Adrenal gland (tissue), 12 donors: ENCODE data around the gene CEP192. TPM values are rescaled to one million over a fixed set of nuclear protein-coding genes. Genes with fewer than 3 reads are reported as not detected.

Experiments used
- DNase-seq, 7 donors: peaks; one replicate each; pipeline ENCODE4 v3.0.0-alpha.2; 2019 to 2020
- H3K27ac ChIP-seq, 5 donors: fragments of 200-600 bp; sonication (generic) in 4 of 5; 1 replicate in 3 of 5; 2 replicates in 2 of 5; pipeline versions ENCODE4 v1.5.1 to v1.8.0; 2016 to 2020; ENCODE audit warnings: mild to moderate bottlenecking in 1 of 5
- H3K27me3 ChIP-seq: fragments of 200-600 bp; 2 replicates; pipeline ENCODE4 v1.8.0; 2021
- H3K36me3 ChIP-seq, 2 donors: fragments of 200-600 bp; replicated peaks in 1 of 2; 1 replicate in 1 of 2; 2 replicates in 1 of 2; pipeline versions ENCODE4 v1.5.1 to v1.8.0; 2018 to 2022
- H3K4me1 ChIP-seq, 2 donors: fragments of 200-600 bp; replicated peaks in 1 of 2; 1 replicate in 1 of 2; 2 replicates in 1 of 2; pipeline versions ENCODE4 v1.5.1 to v1.8.0; 2018 to 2021
- H3K4me3 ChIP-seq, 4 donors: fragments of 200-600 bp; sonication (generic) in 3 of 4; one replicate each; pipeline ENCODE4 v1.5.1; 2016 to 2018
- H3K9me3 ChIP-seq, 3 donors: fragments of 200-600 bp; sonication (generic) in 1 of 3; replicated peaks in 1 of 3; 1 replicate in 2 of 3; 2 replicates in 1 of 3; pipeline versions ENCODE4 v1.5.1 to v1.8.0; 2016 to 2021
- POLR2A ChIP-seq, 2 donors: fragments of 450-650 bp; IDR thresholded peaks; one replicate each; pipeline ENCODE4 v1.6.1; 2017; ENCODE audit warnings: antibody characterized with exemption in 2 of 2, mild to moderate bottlenecking in 2 of 2, moderate library complexity in 1 of 2
- WGBS, 4 donors: extraction: QIAGEN DNeasy Blood & Tissue Kit in 2 of 4; methylation state at CpG; one replicate each; pipeline versions ENCODE4 v1.1.5 to v1.1.7; 2013 to 2017; 5-methylcytosine and 5-hydroxymethylcytosine counted together
- intact Hi-C, 2 donors: fragments of 100-400 bp; cut with DNase I; formaldehyde crosslinking; loops; one replicate each; pipeline versions ENCODE4 v1.14.1 to v1.15.0; 2022 to 2023
- polyA plus RNA-seq, 3 donors: library from polyadenylated mRNA; stranded (reverse); fragments of 200-250 nt in 2 of 3; fragments of 350-450 nt in 1 of 3; fragmentation: Illumina TruSeq in 1 of 3; extraction: RNeasy Lipid Tissue Mini Kit (QIAGEN cat#74804) in 1 of 3; gene quantifications; one replicate each; pipeline ENCODE4 v1.2.3, GENCODE V29; 2013 to 2014
- total RNA-seq, 9 donors: library from RNA; depleted of rRNA in 4 of 9; stranded (reverse); fragments of >200 nt in 4 of 9; fragments of 120-200 nt in 1 of 9; fragmentation: NEBNext Ultra II Directional in 1 of 9; extraction: Animal tissue kit (Norgen Biotek cat#: 25700) in 1 of 9; gene quantifications; one replicate each; pipeline versions ENCODE4 v1.1.0 to v1.2.4, GENCODE V29; 2013 to 2023
- TF ChIP-seq, protein P1 (sequence below), 6 experiments: fragments of 450-650 bp in 4 of 6; fragments of 200-600 bp in 2 of 6; sonication (generic) in 1 of 6; IDR thresholded peaks; 1 replicate in 5 of 6; 2 replicates in 1 of 6; pipeline versions ENCODE4 v1.5.1 to v1.8.0; 2016 to 2021; ENCODE audit warnings: antibody characterized with exemption in 6 of 6, mild to moderate bottlenecking in 2 of 6, moderate library complexity in 1 of 6
- donor health status: healthy with polysubstance abuse.
- donor health status: Bipolar disorder and iron deficiency.
- donor health status: DM: yes; HTN: yes; CAD: no.
- donor health status: DM: no; HTN: no; CAD: no.
- donor health status: DM: no; HTN: no; CAD: no.
- donor health status: DM: yes; HTN: yes; CAD: no.

CEP192 gene
- total and polyA plus RNA-seq, 12 donors = 7.5 to 36.8 (median 16.3) TPM

DNA sequence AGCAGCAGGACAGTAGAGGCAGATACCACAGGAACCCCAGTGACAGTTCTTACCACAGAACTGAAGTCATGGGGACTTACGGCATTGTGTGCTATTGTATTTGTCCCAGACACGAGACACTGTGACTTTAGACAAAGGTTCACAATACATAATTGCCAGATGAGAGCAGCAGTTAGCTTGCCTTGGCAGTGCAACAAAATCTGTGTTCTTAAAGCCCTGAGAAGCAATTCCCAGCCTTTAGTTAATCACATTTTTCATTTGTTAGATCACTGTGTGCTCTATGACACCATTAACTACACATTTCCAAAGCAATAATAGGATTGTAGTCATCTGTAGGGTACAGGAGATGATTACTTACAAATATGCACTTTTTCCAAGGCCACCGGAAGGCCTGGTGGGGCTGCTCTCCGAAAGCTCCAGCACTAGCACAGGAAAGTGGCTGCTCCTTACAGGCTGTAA is 129.8 kb downstream of the CEP192 start:
- Histone ChIP-seq H3K27me3 (no peaks in the 10 kb centered on the region), H3K27ac (no peak overlapping the region), H3K4me3 (no peak overlapping the region), H3K9me3 (no peaks in the 10 kb centered on the region), H3K4me1 (no peaks in the 10 kb centered on the region), H3K36me3 (peaks cover 0 to 7% of the 10 kb centered on the region in 2 donors)
- no peak for TF ChIP-seq POLR2A (IDR thresholded peaks at IDR 0.05)
- TF ChIP-seq, protein P1, sequence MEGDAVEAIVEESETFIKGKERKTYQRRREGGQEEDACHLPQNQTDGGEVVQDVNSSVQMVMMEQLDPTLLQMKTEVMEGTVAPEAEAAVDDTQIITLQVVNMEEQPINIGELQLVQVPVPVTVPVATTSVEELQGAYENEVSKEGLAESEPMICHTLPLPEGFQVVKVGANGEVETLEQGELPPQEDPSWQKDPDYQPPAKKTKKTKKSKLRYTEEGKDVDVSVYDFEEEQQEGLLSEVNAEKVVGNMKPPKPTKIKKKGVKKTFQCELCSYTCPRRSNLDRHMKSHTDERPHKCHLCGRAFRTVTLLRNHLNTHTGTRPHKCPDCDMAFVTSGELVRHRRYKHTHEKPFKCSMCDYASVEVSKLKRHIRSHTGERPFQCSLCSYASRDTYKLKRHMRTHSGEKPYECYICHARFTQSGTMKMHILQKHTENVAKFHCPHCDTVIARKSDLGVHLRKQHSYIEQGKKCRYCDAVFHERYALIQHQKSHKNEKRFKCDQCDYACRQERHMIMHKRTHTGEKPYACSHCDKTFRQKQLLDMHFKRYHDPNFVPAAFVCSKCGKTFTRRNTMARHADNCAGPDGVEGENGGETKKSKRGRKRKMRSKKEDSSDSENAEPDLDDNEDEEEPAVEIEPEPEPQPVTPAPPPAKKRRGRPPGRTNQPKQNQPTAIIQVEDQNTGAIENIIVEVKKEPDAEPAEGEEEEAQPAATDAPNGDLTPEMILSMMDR (IDR thresholded peaks at IDR 0.05) = no peak
- no peak for DNase-seq
- WGBS, 4 donors = 71 to 92% (median 81%) methylated on average over 4 of the region's 4 CpGs
- intact Hi-C loops = loop anchor here in 1 of 2 donors (5.0 to 10.0 kb wide), 2 partner anchors 84 to 511 kb away; no protein-coding TSS in a partner anchor

DNA sequence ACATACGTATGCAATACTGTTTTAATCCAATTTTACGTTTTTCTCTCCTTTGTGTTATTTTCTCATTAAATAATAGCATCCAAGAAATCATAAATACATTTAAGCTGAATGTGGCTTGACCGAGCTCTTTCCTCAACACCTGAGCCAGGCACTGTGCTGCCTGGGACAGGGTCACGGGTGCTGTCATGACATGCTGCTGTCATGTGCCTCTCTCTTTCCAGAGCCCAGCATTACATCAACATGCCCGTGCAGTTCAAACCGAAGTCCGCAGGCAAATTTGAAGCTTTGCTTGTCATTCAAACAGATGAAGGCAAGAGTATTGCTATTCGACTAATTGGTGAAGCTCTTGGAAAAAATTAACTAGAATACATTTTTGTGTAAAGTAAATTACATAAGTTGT is 133.2 kb downstream of the CEP192 start:
- intact Hi-C loops = loop anchor here in 1 of 2 donors (5.0 to 10.0 kb wide), 2 partner anchors 80 to 508 kb away; no protein-coding TSS in a partner anchor

DNA sequence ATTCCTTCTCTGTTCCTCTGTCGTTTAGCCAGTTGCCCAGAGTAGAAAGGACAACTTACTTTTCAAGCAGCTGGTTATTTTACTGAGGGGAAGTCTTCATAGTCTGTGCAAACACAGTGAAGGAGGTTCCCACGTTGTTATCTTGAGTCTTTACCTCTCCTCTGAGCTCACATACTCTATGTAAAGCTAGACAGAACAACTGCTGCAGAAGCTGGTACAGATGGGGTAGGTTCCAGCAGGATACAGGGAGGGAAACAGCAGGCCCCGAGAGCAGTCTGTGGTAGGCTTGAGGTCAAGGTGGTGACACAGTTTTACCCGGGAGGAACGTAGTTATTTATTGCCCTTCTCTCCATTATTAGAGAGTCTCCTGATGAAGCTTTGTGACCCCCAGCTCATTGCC is 134.0 kb downstream of the CEP192 start:
- intact Hi-C loops = loop anchor here in 1 of 2 donors (10.0 kb wide), 1 partner anchor 80 kb away; no protein-coding TSS in a partner anchor
- Histone ChIP-seq H3K4me1 (no peaks in the 10 kb centered on the region), H3K27ac (no peak overlapping the region), H3K9me3 (no peaks in the 10 kb centered on the region), H3K27me3 (no peaks in the 10 kb centered on the region), H3K36me3 (no peaks in the 10 kb centered on the region), H3K4me3 (no peak overlapping the region)
- 20 to 33% (median 30%) methylated on average over 5 of the region's 5 CpGs for WGBS, 4 donors
- TF ChIP-seq, protein P1 (IDR thresholded peaks at IDR 0.05) = no peak
- TF ChIP-seq POLR2A (IDR thresholded peaks at IDR 0.05) = no peak
- no peak for DNase-seq

More for the DNA sequence above, 133.2 kb downstream of the CEP192 start:
- TF ChIP-seq, protein P1 (IDR thresholded peaks at IDR 0.05) = no peak
- TF ChIP-seq POLR2A (IDR thresholded peaks at IDR 0.05) = no peak
- DNase-seq = no peak
- no peaks in the 10 kb centered on the region for H3K9me3 ChIP-seq
- no peak overlapping the region for H3K4me3 ChIP-seq
- WGBS, 4 donors = 90 to 95% (median 94%) methylated on average over 8 of the region's 8 CpGs
- H3K27ac ChIP-seq = no peak overlapping the region
- no peaks in the 10 kb centered on the region for H3K36me3 ChIP-seq
- H3K4me1 ChIP-seq = no peaks in the 10 kb centered on the region
- no peaks in the 10 kb centered on the region for H3K27me3 ChIP-seq

DNA sequence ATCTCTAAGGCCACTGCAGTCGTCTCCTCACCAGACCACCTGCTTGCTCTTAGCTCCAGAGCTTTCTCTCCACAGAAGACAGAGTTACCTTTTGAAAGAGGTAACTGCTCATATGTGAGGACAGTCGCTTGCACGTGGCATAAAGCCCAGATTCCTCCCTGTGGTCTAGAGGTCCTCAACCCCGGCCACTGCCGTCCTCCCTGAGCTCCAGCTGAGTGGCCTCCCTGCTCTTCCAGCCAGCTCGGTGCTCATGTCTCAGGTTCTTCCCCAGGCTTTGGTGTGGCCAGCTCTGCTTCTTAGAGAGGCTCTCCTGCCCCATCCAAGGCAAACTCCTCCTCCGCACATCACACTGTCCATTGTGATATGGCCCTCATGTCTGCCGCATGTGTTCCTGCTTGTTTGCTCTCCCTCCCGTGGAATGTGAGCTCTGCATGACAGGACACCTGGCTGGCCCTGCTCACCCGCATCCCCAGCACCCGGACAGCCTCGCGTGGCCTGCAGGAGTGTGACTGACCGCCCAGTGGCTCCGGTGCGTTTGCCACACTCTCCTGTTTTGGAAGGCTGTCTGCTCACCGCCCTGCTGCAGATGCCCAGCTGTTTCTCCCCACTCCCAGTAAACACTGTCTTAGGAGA is 135.9 kb downstream of the CEP192 start:
- intact Hi-C loops = loop anchor here in 1 of 2 donors (10.0 kb wide), 1 partner anchor 78 kb away; no protein-coding TSS in a partner anchor
- TF ChIP-seq, protein P1 (IDR thresholded peaks at IDR 0.05) = no peak
- no peak for TF ChIP-seq POLR2A (IDR thresholded peaks at IDR 0.05)
- 91 to 95% (median 94%) methylated on average over 17 of the region's 17 CpGs for WGBS, 4 donors

More for the DNA sequence above, 135.9 kb downstream of the CEP192 start:
- Histone ChIP-seq H3K4me1 (no peaks in the 10 kb centered on the region), H3K27me3 (no peaks in the 10 kb centered on the region), H3K27ac (no peak overlapping the region), H3K4me3 (no peak overlapping the region), H3K9me3 (no peaks in the 10 kb centered on the region), H3K36me3 (no peaks in the 10 kb centered on the region)
- DNase-seq = no peak
